Osteocyte (in vitro differentiated cells): ENCODE results near the gene USO1. TPM values are rescaled to one million over a fixed set of nuclear protein-coding genes. Genes with fewer than 3 reads are reported as not detected.
A peak's percentile ranks its signal among the peaks of the same experiment; 100 is the strongest.

Experiments used
- DNase-seq: peaks from one replicate; pipeline ENCODE4 v3.0.0; 2021; ENCODE audit warnings: mixed read lengths; ENCODE audit not compliant: unreplicated experiment; ENCODE audit errors: extremely low spot score
- H3K27ac Mint-ChIP-seq: one replicate; pipeline ENCODE4 v1.8.0; 2021; ENCODE audit warnings: mild to moderate bottlenecking, mixed read lengths; ENCODE audit not compliant: unreplicated experiment
- H3K27me3 Mint-ChIP-seq: one replicate; pipeline ENCODE4 v1.8.0; 2021; ENCODE audit warnings: mixed read lengths; ENCODE audit not compliant: unreplicated experiment
- H3K36me3 Mint-ChIP-seq: one replicate; pipeline ENCODE4 v1.8.0; 2021; ENCODE audit warnings: mixed read lengths; ENCODE audit not compliant: unreplicated experiment
- H3K4me1 Mint-ChIP-seq: one replicate; pipeline ENCODE4 v1.8.0; 2021; ENCODE audit warnings: mixed read lengths; ENCODE audit not compliant: unreplicated experiment
- H3K4me3 Mint-ChIP-seq: one replicate; pipeline ENCODE4 v1.8.0; 2021; ENCODE audit warnings: mild to moderate bottlenecking, moderate library complexity, mixed read lengths; ENCODE audit not compliant: unreplicated experiment
- H3K9me3 Mint-ChIP-seq: one replicate; pipeline ENCODE4 v1.8.0; 2021; ENCODE audit warnings: mixed read lengths; ENCODE audit not compliant: unreplicated experiment
- CTCF ChIP-seq: fragments of 200-600 bp; sonication (generic); IDR thresholded peaks from 2 replicates; pipeline ENCODE4 v1.5.0; 2021; ENCODE audit warnings: antibody characterized with exemption, mild to moderate bottlenecking, moderate library complexity
- total RNA-seq: library from RNA; stranded (reverse); gene quantifications from 2 replicates; pipeline ENCODE4 v1.2.1, GENCODE V29; 2021

USO1 gene
- total RNA-seq, 1 donor from 2014 or later, result 69.6 TPM

- Mint-ChIP-seq H3K27ac (no peak overlapping the region), H3K9me3 (no peaks in the 10 kb centered on the region), H3K36me3 (peaks cover 30% of the 10 kb centered on the region), H3K4me1 (peaks cover 2% of the 10 kb centered on the region), H3K4me3 (no peak overlapping the region), H3K27me3 (no peaks in the 10 kb centered on the region)
- TF ChIP-seq CTCF, result no peak
- DNase-seq, result no peak
These were observed 28.3 kb downstream of the USO1 start for GRCh38 chr4:75752637-75753036.

DNA sequence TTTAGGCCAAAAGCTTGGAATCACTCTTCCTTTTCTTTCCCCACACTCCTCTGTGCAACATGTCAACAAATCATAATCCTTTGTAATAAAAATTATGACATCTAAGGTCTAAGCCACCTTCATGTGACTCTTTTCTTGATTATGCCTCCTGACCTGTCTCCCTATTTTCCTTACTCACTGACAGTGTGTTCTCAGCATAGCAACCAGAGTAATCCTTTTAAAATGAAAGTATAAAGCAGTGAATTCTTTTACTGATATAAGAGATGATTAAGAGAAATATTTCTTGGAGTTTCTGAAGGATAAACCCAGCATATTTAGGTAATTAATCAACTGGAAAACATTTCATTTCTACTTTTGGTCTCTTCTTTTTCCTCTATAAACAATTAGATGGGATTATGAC lies 44.7 kb downstream of the USO1 start:
- Mint-ChIP-seq H3K9me3 (no peaks in the 10 kb centered on the region), H3K27me3 (no peaks in the 10 kb centered on the region)
- no peak for TF ChIP-seq CTCF

DNA sequence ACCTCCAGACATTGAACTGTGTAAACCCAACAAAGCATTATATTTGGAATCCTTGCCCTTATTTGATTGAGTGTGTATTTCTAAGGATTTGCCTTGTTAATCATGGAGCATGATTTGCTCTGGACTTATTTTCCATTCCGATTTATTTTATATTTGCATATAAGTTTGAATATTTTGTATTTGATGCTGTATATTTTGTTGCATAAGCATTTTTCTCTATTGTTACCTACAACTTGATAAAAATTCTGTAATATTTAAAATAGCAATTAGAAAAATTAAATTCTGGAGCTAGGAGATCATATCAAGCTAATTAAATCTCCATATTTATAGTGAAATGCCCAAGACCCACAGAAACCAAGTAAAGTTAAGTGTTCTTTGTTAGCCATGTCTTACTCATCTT lies 47.2 kb downstream of the USO1 start:
- Mint-ChIP-seq H3K4me1 (peaks cover 9% of the 10 kb centered on the region), H3K4me3 (no peak overlapping the region), H3K27ac (no peak overlapping the region), H3K27me3 (no peaks in the 10 kb centered on the region), H3K9me3 (peaks cover 8% of the 10 kb centered on the region), H3K36me3 (peaks cover 64% of the 10 kb centered on the region)
- TF ChIP-seq CTCF, result no peak
- DNase-seq, result no peak

More for the DNA sequence above, 44.7 kb downstream of the USO1 start:
- H3K4me3 Mint-ChIP-seq, result no peak overlapping the region
- peaks cover 50% of the 10 kb centered on the region for H3K36me3 Mint-ChIP-seq
- H3K27ac Mint-ChIP-seq, result peak overlapping the region; percentile 43
- peaks cover 9% of the 10 kb centered on the region for H3K4me1 Mint-ChIP-seq
- DNase-seq, result no peak

DNA sequence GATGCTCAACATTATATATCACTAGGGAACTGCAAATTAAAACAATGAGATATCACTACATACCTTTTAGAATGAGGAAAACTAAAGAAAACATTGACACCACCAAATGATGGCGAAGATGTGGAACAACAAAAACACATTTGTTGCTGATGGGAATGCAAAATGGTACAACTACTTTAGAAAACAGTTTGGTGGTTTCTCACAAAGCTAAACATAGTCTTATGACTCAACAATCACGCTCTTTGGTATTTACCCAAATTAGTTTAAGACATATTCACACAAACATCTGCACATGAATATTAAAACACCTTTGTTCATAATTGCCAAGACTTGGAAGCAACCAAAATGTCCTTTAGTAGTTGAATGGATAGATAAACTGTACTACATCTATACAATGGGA lies 53.2 kb downstream of the USO1 start:
- TF ChIP-seq CTCF, result no peak
- Mint-ChIP-seq H3K27me3 (no peaks in the 10 kb centered on the region), H3K4me1 (peaks cover 2% of the 10 kb centered on the region), H3K36me3 (peaks cover 70% of the 10 kb centered on the region), H3K4me3 (no peak overlapping the region), H3K27ac (no peak overlapping the region), H3K9me3 (peaks cover 15% of the 10 kb centered on the region)
- DNase-seq, result no peak

DNA sequence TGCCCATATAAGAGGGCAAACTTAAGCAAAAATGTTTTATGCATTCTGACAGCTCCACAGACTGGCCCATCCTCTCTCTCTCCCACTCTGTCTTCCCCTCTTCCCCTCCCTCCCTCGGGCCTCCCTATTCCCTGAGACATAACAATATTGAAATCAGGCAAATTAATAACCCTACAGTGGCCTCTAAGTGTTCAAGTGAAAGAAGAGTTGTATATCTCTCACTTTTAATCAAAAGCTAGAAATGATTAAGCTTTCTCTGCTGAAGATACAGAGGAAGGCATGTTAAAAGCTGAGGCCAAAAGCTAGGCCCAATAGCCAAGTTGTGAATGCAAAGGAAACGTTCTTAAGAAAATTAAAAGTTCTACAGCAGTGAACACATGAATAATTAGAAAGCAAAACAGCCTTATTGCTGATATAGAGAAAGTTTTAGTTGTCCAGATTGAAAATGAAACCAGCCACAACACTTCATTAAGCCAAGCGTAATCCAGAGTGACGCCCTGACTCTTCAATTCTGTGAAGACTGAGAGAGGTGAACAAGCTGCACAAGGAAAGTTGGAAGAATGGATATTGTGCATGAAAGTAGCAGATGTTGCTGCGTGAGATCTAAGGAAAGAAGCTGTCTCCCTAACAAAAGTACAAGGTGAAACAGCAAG lies 54.9 kb downstream of the USO1 start:
- Mint-ChIP-seq H3K36me3 (peaks cover 73% of the 10 kb centered on the region), H3K27me3 (no peaks in the 10 kb centered on the region), H3K9me3 (peaks cover 15% of the 10 kb centered on the region), H3K4me3 (no peak overlapping the region), H3K4me1 (peaks cover 2% of the 10 kb centered on the region), H3K27ac (no peak overlapping the region)
- no peak for DNase-seq
- no peak for TF ChIP-seq CTCF
